Heart left ventricle (tissue), 13 donors: Measurements from ENCODE around the gene PROK2.

Experiments used
- POLR2A ChIP-seq, 2 donors: fragments of 450-650 bp; IDR thresholded peaks; one replicate each; pipeline ENCODE4 v1.6.1; 2017; ENCODE audit warnings: antibody characterized with exemption in 2 of 2, mild to moderate bottlenecking in 2 of 2, moderate library complexity in 2 of 2
- TF ChIP-seq, protein P1 (sequence below), 12 donors: fragments of 200-600 bp; sonication (generic) in 4 of 12; IDR thresholded peaks; one replicate each; pipeline versions ENCODE4 v1.5.0 to v1.8.0; 2018 to 2022; ENCODE audit warnings: antibody characterized with exemption in 12 of 12, mild to moderate bottlenecking in 5 of 12
- donor health status: ischemic (EF 13 %, LVEDD 7.1; RV severe dilation, severe dysfunction).
- donor health status: DM: no; HTN: yes; CAD: no.
- donor health status: DM: no; HTN: no; CAD: no.
- donor health status: ischemic (EF 25% LVEDD 6.9; RV normal size, moderate dysfunction).
- donor health status: ischemic (EF 25% LVEDD 5.7; RV mildly dilated, moderate dysfunction).
- donor health status: ischemic (EF 35%, LVEDD 5.7; RV mildly dilated, moderate dysfunction).
- donor health status: nonischemic (EF 11% LVEDD 7.7; RV severe dilation, severe dysfunction).
- donor health status: DM: yes; HTN: yes; CAD: no.
- donor health status: PGD.
- donor health status: ischemic (EF 29% LVEDD 5.4; RV normal size, mild dysfunction).
- donor health status: nonischemic (EF 23%, LVEDD 6.1; RV moderate dilation, normal function).

DNA sequence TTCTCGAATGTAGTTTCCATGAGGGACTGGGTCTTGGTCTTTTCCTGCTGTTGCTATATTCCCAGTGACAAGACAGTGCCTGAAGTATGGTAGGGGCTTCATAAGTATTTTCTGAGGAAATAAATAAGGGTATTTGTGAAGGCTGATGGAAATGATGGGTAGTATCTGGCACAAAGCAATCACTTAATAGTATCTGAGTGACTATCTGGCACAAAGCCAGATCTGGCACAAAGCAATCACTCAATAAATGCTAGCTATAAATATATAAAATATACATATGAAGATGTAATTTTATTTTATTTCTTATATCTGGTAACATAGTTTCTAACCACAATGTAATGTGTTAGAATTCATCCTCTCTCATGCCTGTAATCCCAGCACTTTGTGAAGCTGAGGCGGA is 20.7 kb upstream of the PROK2 start:
- TF ChIP-seq, protein P1, sequence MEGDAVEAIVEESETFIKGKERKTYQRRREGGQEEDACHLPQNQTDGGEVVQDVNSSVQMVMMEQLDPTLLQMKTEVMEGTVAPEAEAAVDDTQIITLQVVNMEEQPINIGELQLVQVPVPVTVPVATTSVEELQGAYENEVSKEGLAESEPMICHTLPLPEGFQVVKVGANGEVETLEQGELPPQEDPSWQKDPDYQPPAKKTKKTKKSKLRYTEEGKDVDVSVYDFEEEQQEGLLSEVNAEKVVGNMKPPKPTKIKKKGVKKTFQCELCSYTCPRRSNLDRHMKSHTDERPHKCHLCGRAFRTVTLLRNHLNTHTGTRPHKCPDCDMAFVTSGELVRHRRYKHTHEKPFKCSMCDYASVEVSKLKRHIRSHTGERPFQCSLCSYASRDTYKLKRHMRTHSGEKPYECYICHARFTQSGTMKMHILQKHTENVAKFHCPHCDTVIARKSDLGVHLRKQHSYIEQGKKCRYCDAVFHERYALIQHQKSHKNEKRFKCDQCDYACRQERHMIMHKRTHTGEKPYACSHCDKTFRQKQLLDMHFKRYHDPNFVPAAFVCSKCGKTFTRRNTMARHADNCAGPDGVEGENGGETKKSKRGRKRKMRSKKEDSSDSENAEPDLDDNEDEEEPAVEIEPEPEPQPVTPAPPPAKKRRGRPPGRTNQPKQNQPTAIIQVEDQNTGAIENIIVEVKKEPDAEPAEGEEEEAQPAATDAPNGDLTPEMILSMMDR (IDR thresholded peaks at IDR 0.05), result no peak
- TF ChIP-seq POLR2A (IDR thresholded peaks at IDR 0.05), result no peak
